H9 (cell line): ENCODE measurements around the gene PARD3. TPM values are rescaled to one million over a fixed set of nuclear protein-coding genes. Genes with fewer than 3 reads are reported as not detected.

Source experiments
- DNase-seq: peaks from one replicate; pipeline ENCODE4 v3.0.0-alpha.2; 2017
- H2AFZ ChIP-seq: one replicate; pipeline ENCODE4 v1.6.1; 2013; ENCODE audit warnings: mild to moderate bottlenecking, low read length, control low read depth, moderate library complexity
- H2AK5ac ChIP-seq: 2 replicates; pipeline ENCODE4 v1.6.1; 2013; ENCODE audit warnings: low read length, control low read depth, mixed read lengths; ENCODE audit not compliant: insufficient read length
- H2BK120ac ChIP-seq: one replicate; pipeline ENCODE4 v1.6.1; 2013; ENCODE audit warnings: low read depth, mild to moderate bottlenecking, low read length, control low read depth, inconsistent platforms; ENCODE audit not compliant: poor library complexity, severe bottlenecking
- H2BK12ac ChIP-seq: 2 replicates; pipeline ENCODE4 v1.6.1; 2013; ENCODE audit warnings: low read length, control low read depth, mixed read lengths, low read depth; ENCODE audit not compliant: insufficient read length
- H2BK15ac ChIP-seq: 2 replicates; pipeline ENCODE4 v1.6.1; 2013; ENCODE audit warnings: low read depth, low read length, control low read depth
- H2BK20ac ChIP-seq: one replicate; pipeline ENCODE4 v1.6.1; 2013; ENCODE audit warnings: low read depth, mild to moderate bottlenecking, low read length, control low read depth, inconsistent platforms; ENCODE audit not compliant: poor library complexity, severe bottlenecking
- H2BK5ac ChIP-seq: 2 replicates; pipeline ENCODE4 v1.6.1; 2013; ENCODE audit warnings: low read length, control low read depth, mixed read lengths; ENCODE audit not compliant: insufficient read length
- H3K14ac ChIP-seq: 2 replicates; pipeline ENCODE4 v1.6.1; 2013; ENCODE audit warnings: low read length, control low read depth; ENCODE audit not compliant: insufficient read depth
- H3K18ac ChIP-seq: 2 replicates; pipeline ENCODE4 v1.6.1; 2013; ENCODE audit warnings: low read depth, mild to moderate bottlenecking, mixed read lengths, low read length, control low read depth; ENCODE audit not compliant: insufficient read length
- H3K23ac ChIP-seq: 2 replicates; pipeline ENCODE4 v1.6.1; 2013; ENCODE audit warnings: low read length, control low read depth, mixed read lengths, low read depth; ENCODE audit not compliant: insufficient read length
- H3K23me2 ChIP-seq: 2 replicates; pipeline ENCODE4 v1.6.1; 2013; ENCODE audit warnings: low read depth, mild to moderate bottlenecking, mixed read lengths, low read length, control low read depth; ENCODE audit not compliant: insufficient read length, poor library complexity, severe bottlenecking
- H3K27ac ChIP-seq: 2 replicates; pipeline ENCODE4 v1.5.1; 2013; ENCODE audit warnings: low read length, control low read depth, mixed read lengths, low read depth; ENCODE audit not compliant: insufficient read length
- H3K27me3 ChIP-seq: 2 replicates; pipeline ENCODE4 v1.6.1; 2013; ENCODE audit warnings: low read length, control low read depth, inconsistent platforms; ENCODE audit not compliant: insufficient read depth
- H3K4ac ChIP-seq: 2 replicates; pipeline ENCODE4 v1.6.1; 2013; ENCODE audit warnings: low read depth, mild to moderate bottlenecking, control low read depth, inconsistent platforms, low read length, moderate library complexity
- H3K4me1 ChIP-seq: 2 replicates; pipeline ENCODE4 v1.6.1; 2013; ENCODE audit warnings: low read length, control low read depth, inconsistent platforms; ENCODE audit not compliant: insufficient read depth
- H3K4me2 ChIP-seq: 2 replicates; pipeline ENCODE4 v1.6.1; 2013; ENCODE audit warnings: low read length, control low read depth, mixed read lengths; ENCODE audit not compliant: insufficient read length, insufficient read depth
- H3K56ac ChIP-seq: 2 replicates; pipeline ENCODE4 v1.6.1; 2013; ENCODE audit warnings: low read depth, mild to moderate bottlenecking, mixed read lengths, low read length, control low read depth; ENCODE audit not compliant: insufficient read length
- H3K79me1 ChIP-seq: 2 replicates; pipeline ENCODE4 v1.6.1; 2013; ENCODE audit warnings: low read depth, mild to moderate bottlenecking, moderate library complexity, low read length, control low read depth, inconsistent platforms; ENCODE audit not compliant: insufficient read depth, poor library complexity, severe bottlenecking
- H3K79me2 ChIP-seq: 2 replicates; pipeline ENCODE4 v1.6.1; 2013; ENCODE audit warnings: low read length, control low read depth, inconsistent platforms; ENCODE audit not compliant: insufficient read depth
- H3K9ac ChIP-seq: 2 replicates; pipeline ENCODE4 v1.6.1; 2013; ENCODE audit warnings: low read length, control low read depth, mixed read lengths; ENCODE audit not compliant: insufficient read length; ENCODE audit errors: extremely low read depth
- H3K9me3 ChIP-seq: one replicate; pipeline ENCODE4 v1.6.1; 2013; ENCODE audit warnings: low read depth, low read length, inconsistent platforms; ENCODE audit not compliant: control insufficient read depth
- H3T11ph ChIP-seq: one replicate; pipeline ENCODE4 v1.6.1; 2013; ENCODE audit warnings: mild to moderate bottlenecking, low read length, control low read depth, inconsistent platforms
- H4K20me1 ChIP-seq: one replicate; pipeline ENCODE4 v1.6.1; 2013; ENCODE audit not compliant: control insufficient read depth, insufficient read length, insufficient read depth
- H4K5ac ChIP-seq: 2 replicates; pipeline ENCODE4 v1.6.1; 2013; ENCODE audit warnings: low read depth, mild to moderate bottlenecking, mixed read lengths, low read length, control low read depth; ENCODE audit not compliant: insufficient read length
- H4K8ac ChIP-seq: replicated peaks from 2 replicates; pipeline ENCODE4 v1.6.1; 2013; ENCODE audit warnings: low read length, control low read depth, mixed read lengths, low read depth; ENCODE audit not compliant: insufficient read length
- H4K91ac ChIP-seq: 2 replicates; pipeline ENCODE4 v1.6.1; 2013; ENCODE audit warnings: low read depth, mild to moderate bottlenecking, moderate library complexity, mixed read lengths, low read length, control low read depth; ENCODE audit not compliant: insufficient read length
- H3K27ac Mint-ChIP-seq, 3 experiments: 2 replicates in 2 of 3; 3 replicates in 1 of 3; pipeline ENCODE4 v1.8.0; 2020 to 2021; ENCODE audit warnings: mixed read lengths in 3 of 3, mild to moderate bottlenecking in 1 of 3, moderate library complexity in 1 of 3
- H3K27me3 Mint-ChIP-seq: 2 replicates; pipeline ENCODE4 v1.8.0; 2021; ENCODE audit warnings: low read depth, mild to moderate bottlenecking, moderate library complexity, mixed read lengths
- H3K36me3 Mint-ChIP-seq, 3 experiments: 2 replicates in 2 of 3; 3 replicates in 1 of 3; pipeline ENCODE4 v1.8.0; 2020 to 2021; ENCODE audit warnings: low read depth in 3 of 3, mixed read lengths in 3 of 3; ENCODE audit not compliant: insufficient read depth in 1 of 3
- H3K4me1 Mint-ChIP-seq, 2 experiments: 2 replicates each; pipeline ENCODE4 v1.8.0; 2020; ENCODE audit warnings: mixed read lengths in 2 of 2
- H3K4me3 Mint-ChIP-seq, 2 experiments: 2 replicates in 1 of 2; 3 replicates in 1 of 2; pipeline ENCODE4 v1.8.0; 2020 to 2021; ENCODE audit warnings: mild to moderate bottlenecking in 2 of 2, mixed read lengths in 2 of 2, moderate library complexity in 1 of 2
- H3K9me3 Mint-ChIP-seq, 2 experiments: 2 replicates in 1 of 2; 3 replicates in 1 of 2; pipeline ENCODE4 v1.8.0; 2020; ENCODE audit warnings: mild to moderate bottlenecking in 2 of 2, mixed read lengths in 2 of 2, moderate library complexity in 1 of 2
- CTCF ChIP-seq: fragments of 200-600 bp; sonication (generic); conservative IDR thresholded peaks from 3 replicates; pipeline ENCODE4 v1.8.0; 2021; ENCODE audit warnings: antibody characterized with exemption, mild to moderate bottlenecking
- WGBS: extraction: QIAGEN DNeasy Blood & Tissue Kit; methylation state at CpG from one replicate; pipeline ENCODE4 v1.1.7; 2013; ENCODE audit warnings: missing lambda C conversion rate, low lambda C conversion rate, mixed read lengths; ENCODE audit not compliant: insufficient read length; ENCODE audit errors: extremely low coverage; 5-methylcytosine and 5-hydroxymethylcytosine counted together
- total RNA-seq: library from RNA; stranded (reverse); gene quantifications from 2 replicates; pipeline ENCODE4 v1.2.1, GENCODE V29; 2021

The PARD3 gene
- total RNA-seq, 1 experiment from 2014 or later = 44.7 TPM

DNA sequence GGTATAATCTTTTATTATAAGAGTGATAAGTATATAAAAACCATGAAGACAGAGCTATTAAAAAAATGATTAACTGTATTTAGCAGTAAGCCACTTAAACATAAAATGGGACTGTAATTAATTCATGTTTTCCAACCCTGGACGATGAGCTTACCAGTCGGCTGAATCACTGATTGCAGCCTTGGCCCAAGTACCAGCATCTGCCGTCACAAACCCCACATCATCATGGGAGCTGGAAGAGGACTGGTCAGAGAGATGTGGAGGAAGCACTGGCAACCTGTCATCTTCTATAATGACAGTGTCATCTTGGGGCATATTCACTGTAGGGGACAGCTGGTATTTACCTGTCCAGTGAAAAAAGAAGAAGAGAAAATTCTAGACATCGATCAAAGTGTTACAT lies 473.6 kb downstream of the PARD3 start:
- H2BK12ac ChIP-seq = no peak overlapping the region
- no peak overlapping the region for H2BK5ac ChIP-seq
- H4K5ac ChIP-seq = no peak overlapping the region
- no peak overlapping the region for H2BK20ac ChIP-seq
- no peak overlapping the region for H2BK15ac ChIP-seq
- H3T11ph ChIP-seq = no peak overlapping the region
- H3K9me3 ChIP-seq = no peaks in the 10 kb centered on the region
- H2AK5ac ChIP-seq = no peak overlapping the region
- no peak overlapping the region for H4K91ac ChIP-seq
- no peak overlapping the region for H4K8ac ChIP-seq
- no peak overlapping the region for H3K4ac ChIP-seq
- H4K20me1 ChIP-seq = no peaks in the 10 kb centered on the region
- no peak overlapping the region for H3K14ac ChIP-seq
- no peak overlapping the region for H3K23ac ChIP-seq
- no peak overlapping the region for H3K27ac Mint-ChIP-seq
- no peak overlapping the region for H3K4me2 ChIP-seq
- no peaks in the 10 kb centered on the region for H3K79me1 ChIP-seq
- no peak overlapping the region for H3K18ac ChIP-seq
- H3K27me3 ChIP-seq = no peaks in the 10 kb centered on the region
- no peak overlapping the region for H3K27ac ChIP-seq
- peaks cover 0 to 4% (median 2%) of the 10 kb centered on the region in 3 experiments; a peak in 1 of 7 replicates for H3K36me3 Mint-ChIP-seq
- no peak for DNase-seq
- H3K23me2 ChIP-seq = no peaks in the 10 kb centered on the region
- TF ChIP-seq CTCF = no peak
- no peak overlapping the region for H2AFZ ChIP-seq
- no peak overlapping the region for H2BK120ac ChIP-seq
- H3K27me3 Mint-ChIP-seq = no peaks in the 10 kb centered on the region
- peaks cover 4% of the 10 kb centered on the region; the same call in 1 of the 2 replicates for H3K4me1 ChIP-seq
- no peak overlapping the region for H3K9ac ChIP-seq
- no peaks in the 10 kb centered on the region for H3K9me3 Mint-ChIP-seq
- H3K56ac ChIP-seq = no peak overlapping the region
- H3K4me3 Mint-ChIP-seq = no peak overlapping the region
- no peaks in the 10 kb centered on the region for H3K79me2 ChIP-seq
- peaks cover 7 to 9% of the 10 kb centered on the region in 2 experiments; a peak in 3 of 4 replicates for H3K4me1 Mint-ChIP-seq
- WGBS = no CpG with 5 or more reads among the region's 4 CpGs
